HEK293 (cell line): ENCODE data around the gene IQGAP3.

Experiments
- IKZF3 ChIP-seq: fragments of 450-650 bp; IDR thresholded peaks from 2 replicates; pipeline ENCODE4 v1.5.0; 2018; ENCODE audit warnings: missing biosample characterization, mild to moderate bottlenecking, missing genetic modification characterization, moderate library complexity
- KLF8 ChIP-seq: fragments of 450-650 bp; formaldehyde crosslinking; IDR thresholded peaks from 2 replicates; pipeline ENCODE4 v1.5.1; 2016; ENCODE audit warnings: missing biosample characterization, missing genetic modification characterization
- TRIM28 ChIP-seq: IDR thresholded peaks from 2 replicates; pipeline ENCODE4 v1.6.1; 2011; ENCODE audit warnings: low read length, control low read depth, borderline replicate concordance
- YY2 ChIP-seq: fragments of 450-650 bp; formaldehyde crosslinking; IDR thresholded peaks from 2 replicates; pipeline ENCODE4 v1.5.1; 2016; ENCODE audit warnings: missing biosample characterization, missing genetic modification characterization
- ZBTB48 ChIP-seq: fragments of 450-650 bp; formaldehyde crosslinking; IDR thresholded peaks from 2 replicates; pipeline ENCODE4 v1.5.1; 2016; ENCODE audit warnings: missing biosample characterization, missing genetic modification characterization
- ZFHX2 ChIP-seq: fragments of 450-650 bp; formaldehyde crosslinking; conservative IDR thresholded peaks from 2 replicates; pipeline ENCODE4 v1.5.1; 2016; ENCODE audit warnings: missing biosample characterization, missing genetic modification characterization
- ZNF335 ChIP-seq: fragments of 450-650 bp; formaldehyde crosslinking; conservative IDR thresholded peaks from 2 replicates; pipeline ENCODE4 v1.5.1; 2016; ENCODE audit warnings: missing biosample characterization, missing genetic modification characterization
- ZNF341 ChIP-seq: fragments of 450-650 bp; formaldehyde crosslinking; IDR thresholded peaks from 2 replicates; pipeline ENCODE4; 2016; ENCODE audit warnings: low read depth, missing biosample characterization, missing genetic modification characterization
- ZNF501 ChIP-seq: fragments of 450-650 bp; formaldehyde crosslinking; IDR thresholded peaks from 2 replicates; pipeline ENCODE4 v1.5.1; 2016; ENCODE audit warnings: missing biosample characterization, missing genetic modification characterization
- ZNF530 ChIP-seq: fragments of 450-650 bp; formaldehyde crosslinking; IDR thresholded peaks from 2 replicates; pipeline ENCODE4 v1.5.1; 2016; ENCODE audit warnings: low read depth, missing biosample characterization, missing genetic modification characterization
- ZNF561 ChIP-seq: fragments of 450-650 bp; IDR thresholded peaks from 2 replicates; pipeline ENCODE4 v1.5.1; 2018; ENCODE audit warnings: missing biosample characterization, missing genetic modification characterization, borderline replicate concordance
- ZNF76 ChIP-seq: fragments of 450-650 bp; formaldehyde crosslinking; IDR thresholded peaks from 2 replicates; pipeline ENCODE4; 2016; ENCODE audit warnings: low read depth, missing biosample characterization, missing genetic modification characterization, borderline replicate concordance
- ZSCAN30 ChIP-seq: fragments of 450-650 bp; IDR thresholded peaks from 2 replicates; pipeline ENCODE4 v1.5.1; 2018; ENCODE audit warnings: missing biosample characterization, mild to moderate bottlenecking, missing genetic modification characterization, moderate library complexity
- ZXDB ChIP-seq: fragments of 450-650 bp; formaldehyde crosslinking; IDR thresholded peaks from 2 replicates; pipeline ENCODE4 v1.5.1; 2016; ENCODE audit warnings: missing biosample characterization, missing genetic modification characterization
- TF ChIP-seq, protein P1 (sequence below): fragments of 450-650 bp; formaldehyde crosslinking; conservative IDR thresholded peaks from 2 replicates; pipeline ENCODE4 v1.5.1; 2016; ENCODE audit warnings: low read depth, missing biosample characterization, missing genetic modification characterization
- TF ChIP-seq, protein P2 (sequence below): fragments of 450-650 bp; formaldehyde crosslinking; IDR thresholded peaks from 2 replicates; pipeline ENCODE4 v1.5.1; 2016; ENCODE audit warnings: missing biosample characterization, missing genetic modification characterization
- TF ChIP-seq, protein P3 (sequence below): fragments of 450-650 bp; formaldehyde crosslinking; IDR thresholded peaks from 2 replicates; pipeline ENCODE4 v1.5.1; 2016; ENCODE audit warnings: missing biosample characterization, missing genetic modification characterization
- TF ChIP-seq, protein P4 (sequence below): fragments of 450-650 bp; formaldehyde crosslinking; IDR thresholded peaks from 2 replicates; pipeline ENCODE4 v1.5.1; 2016; ENCODE audit warnings: missing biosample characterization, missing genetic modification characterization

Gene IQGAP3

DNA sequence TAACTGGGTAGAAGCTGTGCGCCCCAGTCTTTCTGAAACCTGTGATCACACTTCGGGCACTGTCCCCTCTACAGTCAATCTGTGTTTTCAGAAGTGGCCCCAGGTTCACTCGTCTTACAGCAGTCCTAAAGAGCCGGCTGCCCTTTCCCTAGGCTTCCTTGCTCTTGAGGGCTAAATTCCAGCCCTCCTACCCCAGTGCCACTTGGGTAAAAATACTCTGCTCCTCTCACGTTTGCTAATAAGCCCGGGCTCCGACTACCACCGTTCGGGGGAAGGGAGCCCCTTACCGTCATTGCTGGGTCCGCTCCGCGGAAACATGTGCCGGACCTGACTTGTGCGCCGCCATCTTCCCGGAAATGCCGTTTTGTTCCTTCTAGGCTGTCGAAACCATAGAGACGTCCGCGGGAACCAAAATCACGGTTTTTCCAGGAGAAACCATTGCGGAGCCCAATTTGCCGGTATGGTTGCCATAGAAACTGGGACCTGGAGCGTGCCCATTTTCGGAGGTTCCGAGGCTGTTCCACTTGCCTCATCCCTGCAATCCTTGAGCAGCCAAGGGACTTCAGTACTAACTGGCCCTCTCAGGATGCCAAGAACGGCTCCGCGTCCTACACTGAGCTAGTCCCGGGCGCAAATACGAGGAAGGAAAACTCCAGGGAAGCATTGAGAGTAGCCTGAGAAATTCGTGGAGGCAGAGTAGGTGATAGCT, 28.9 kb upstream of the IQGAP3 start, which contains the start of gene GPATCH4 (continued):
- peak; percentile 78 for TF ChIP-seq ZNF76 (tag by site-specific recombination)
- TF ChIP-seq, protein P1, sequence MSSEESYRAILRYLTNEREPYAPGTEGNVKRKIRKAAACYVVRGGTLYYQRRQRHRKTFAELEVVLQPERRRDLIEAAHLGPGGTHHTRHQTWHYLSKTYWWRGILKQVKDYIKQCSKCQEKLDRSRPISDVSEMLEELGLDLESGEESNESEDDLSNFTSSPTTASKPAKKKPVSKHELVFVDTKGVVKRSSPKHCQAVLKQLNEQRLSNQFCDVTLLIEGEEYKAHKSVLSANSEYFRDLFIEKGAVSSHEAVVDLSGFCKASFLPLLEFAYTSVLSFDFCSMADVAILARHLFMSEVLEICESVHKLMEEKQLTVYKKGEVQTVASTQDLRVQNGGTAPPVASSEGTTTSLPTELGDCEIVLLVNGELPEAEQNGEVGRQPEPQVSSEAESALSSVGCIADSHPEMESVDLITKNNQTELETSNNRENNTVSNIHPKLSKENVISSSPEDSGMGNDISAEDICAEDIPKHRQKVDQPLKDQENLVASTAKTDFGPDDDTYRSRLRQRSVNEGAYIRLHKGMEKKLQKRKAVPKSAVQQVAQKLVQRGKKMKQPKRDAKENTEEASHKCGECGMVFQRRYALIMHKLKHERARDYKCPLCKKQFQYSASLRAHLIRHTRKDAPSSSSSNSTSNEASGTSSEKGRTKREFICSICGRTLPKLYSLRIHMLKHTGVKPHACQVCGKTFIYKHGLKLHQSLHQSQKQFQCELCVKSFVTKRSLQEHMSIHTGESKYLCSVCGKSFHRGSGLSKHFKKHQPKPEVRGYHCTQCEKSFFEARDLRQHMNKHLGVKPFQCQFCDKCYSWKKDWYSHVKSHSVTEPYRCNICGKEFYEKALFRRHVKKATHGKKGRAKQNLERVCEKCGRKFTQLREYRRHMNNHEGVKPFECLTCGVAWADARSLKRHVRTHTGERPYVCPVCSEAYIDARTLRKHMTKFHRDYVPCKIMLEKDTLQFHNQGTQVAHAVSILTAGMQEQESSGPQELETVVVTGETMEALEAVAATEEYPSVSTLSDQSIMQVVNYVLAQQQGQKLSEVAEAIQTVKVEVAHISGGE, result peak; percentile 93
- peak; percentile 72 for TF ChIP-seq ZNF335 (tag by site-specific recombination)
- peak; percentile 79 for TF ChIP-seq ZXDB (tag by site-specific recombination)
- TF ChIP-seq, protein P2, sequence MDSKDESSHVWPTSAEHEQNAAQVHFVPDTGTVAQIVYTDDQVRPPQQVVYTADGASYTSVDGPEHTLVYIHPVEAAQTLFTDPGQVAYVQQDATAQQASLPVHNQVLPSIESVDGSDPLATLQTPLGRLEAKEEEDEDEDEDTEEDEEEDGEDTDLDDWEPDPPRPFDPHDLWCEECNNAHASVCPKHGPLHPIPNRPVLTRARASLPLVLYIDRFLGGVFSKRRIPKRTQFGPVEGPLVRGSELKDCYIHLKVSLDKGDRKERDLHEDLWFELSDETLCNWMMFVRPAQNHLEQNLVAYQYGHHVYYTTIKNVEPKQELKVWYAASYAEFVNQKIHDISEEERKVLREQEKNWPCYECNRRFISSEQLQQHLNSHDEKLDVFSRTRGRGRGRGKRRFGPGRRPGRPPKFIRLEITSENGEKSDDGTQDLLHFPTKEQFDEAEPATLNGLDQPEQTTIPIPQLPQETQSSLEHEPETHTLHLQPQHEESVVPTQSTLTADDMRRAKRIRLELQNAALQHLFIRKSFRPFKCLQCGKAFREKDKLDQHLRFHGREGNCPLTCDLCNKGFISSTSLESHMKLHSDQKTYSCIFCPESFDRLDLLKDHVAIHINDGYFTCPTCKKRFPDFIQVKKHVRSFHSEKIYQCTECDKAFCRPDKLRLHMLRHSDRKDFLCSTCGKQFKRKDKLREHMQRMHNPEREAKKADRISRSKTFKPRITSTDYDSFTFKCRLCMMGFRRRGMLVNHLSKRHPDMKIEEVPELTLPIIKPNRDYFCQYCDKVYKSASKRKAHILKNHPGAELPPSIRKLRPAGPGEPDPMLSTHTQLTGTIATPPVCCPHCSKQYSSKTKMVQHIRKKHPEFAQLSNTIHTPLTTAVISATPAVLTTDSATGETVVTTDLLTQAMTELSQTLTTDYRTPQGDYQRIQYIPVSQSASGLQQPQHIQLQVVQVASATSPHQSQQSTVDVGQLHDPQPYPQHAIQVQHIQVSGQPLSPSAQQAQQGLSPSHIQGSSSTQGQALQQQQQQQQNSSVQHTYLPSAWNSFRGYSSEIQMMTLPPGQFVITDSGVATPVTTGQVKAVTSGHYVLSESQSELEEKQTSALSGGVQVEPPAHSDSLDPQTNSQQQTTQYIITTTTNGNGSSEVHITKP (tag by site-specific recombination), result peak; percentile 97
- 0 out of 2 replicates have a peak, but pooled peaks have one; percentile 24 for TF ChIP-seq KLF8
- no peak for TF ChIP-seq ZFHX2 (tag by site-specific recombination)
- TF ChIP-seq ZBTB48 (tag by site-specific recombination), result 0 out of 2 replicates have a peak, but pooled peaks have one; percentile 30
- TF ChIP-seq ZSCAN30 (tag by site-specific recombination), result peak; percentile 47; the same call in 1 of the 2 replicates
- peak; percentile 94 for TF ChIP-seq IKZF3 (tag by site-specific recombination)
- TF ChIP-seq, protein P3, sequence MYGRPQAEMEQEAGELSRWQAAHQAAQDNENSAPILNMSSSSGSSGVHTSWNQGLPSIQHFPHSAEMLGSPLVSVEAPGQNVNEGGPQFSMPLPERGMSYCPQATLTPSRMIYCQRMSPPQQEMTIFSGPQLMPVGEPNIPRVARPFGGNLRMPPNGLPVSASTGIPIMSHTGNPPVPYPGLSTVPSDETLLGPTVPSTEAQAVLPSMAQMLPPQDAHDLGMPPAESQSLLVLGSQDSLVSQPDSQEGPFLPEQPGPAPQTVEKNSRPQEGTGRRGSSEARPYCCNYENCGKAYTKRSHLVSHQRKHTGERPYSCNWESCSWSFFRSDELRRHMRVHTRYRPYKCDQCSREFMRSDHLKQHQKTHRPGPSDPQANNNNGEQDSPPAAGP (tag by site-specific recombination), result 0 out of 2 replicates have a peak, but pooled peaks have one; percentile 52
- TF ChIP-seq, protein P4, sequence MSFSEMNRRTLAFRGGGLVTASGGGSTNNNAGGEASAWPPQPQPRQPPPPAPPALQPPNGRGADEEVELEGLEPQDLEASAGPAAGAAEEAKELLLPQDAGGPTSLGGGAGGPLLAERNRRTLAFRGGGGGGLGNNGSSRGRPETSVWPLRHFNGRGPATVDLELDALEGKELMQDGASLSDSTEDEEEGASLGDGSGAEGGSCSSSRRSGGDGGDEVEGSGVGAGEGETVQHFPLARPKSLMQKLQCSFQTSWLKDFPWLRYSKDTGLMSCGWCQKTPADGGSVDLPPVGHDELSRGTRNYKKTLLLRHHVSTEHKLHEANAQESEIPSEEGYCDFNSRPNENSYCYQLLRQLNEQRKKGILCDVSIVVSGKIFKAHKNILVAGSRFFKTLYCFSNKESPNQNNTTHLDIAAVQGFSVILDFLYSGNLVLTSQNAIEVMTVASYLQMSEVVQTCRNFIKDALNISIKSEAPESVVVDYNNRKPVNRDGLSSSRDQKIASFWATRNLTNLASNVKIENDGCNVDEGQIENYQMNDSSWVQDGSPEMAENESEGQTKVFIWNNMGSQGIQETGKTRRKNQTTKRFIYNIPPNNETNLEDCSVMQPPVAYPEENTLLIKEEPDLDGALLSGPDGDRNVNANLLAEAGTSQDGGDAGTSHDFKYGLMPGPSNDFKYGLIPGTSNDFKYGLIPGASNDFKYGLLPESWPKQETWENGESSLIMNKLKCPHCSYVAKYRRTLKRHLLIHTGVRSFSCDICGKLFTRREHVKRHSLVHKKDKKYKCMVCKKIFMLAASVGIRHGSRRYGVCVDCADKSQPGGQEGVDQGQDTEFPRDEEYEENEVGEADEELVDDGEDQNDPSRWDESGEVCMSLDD, result 0 out of 2 replicates have a peak, but pooled peaks have one; percentile 38
- peak; percentile 87 for TF ChIP-seq ZNF501 (tag by site-specific recombination)
- no peak for TF ChIP-seq ZNF530 (tag by site-specific recombination)
- peak; percentile 71; the same call in 1 of the 2 replicates for TF ChIP-seq ZNF561
- TF ChIP-seq TRIM28, result 0 out of 2 replicates have a peak, but pooled peaks have one; percentile 31
- TF ChIP-seq YY2 (tag by site-specific recombination), result peak; percentile 96
- peak; percentile 95 for TF ChIP-seq ZNF341 (tag by site-specific recombination)
